ENCODE results near the gene TYW1B.
"Not testable (repeated sequence)": the region's sequence is repeated elsewhere in the genome, so short reads cannot be mapped to it uniquely, and the experiment has no call there.

The TYW1B gene

DNA sequence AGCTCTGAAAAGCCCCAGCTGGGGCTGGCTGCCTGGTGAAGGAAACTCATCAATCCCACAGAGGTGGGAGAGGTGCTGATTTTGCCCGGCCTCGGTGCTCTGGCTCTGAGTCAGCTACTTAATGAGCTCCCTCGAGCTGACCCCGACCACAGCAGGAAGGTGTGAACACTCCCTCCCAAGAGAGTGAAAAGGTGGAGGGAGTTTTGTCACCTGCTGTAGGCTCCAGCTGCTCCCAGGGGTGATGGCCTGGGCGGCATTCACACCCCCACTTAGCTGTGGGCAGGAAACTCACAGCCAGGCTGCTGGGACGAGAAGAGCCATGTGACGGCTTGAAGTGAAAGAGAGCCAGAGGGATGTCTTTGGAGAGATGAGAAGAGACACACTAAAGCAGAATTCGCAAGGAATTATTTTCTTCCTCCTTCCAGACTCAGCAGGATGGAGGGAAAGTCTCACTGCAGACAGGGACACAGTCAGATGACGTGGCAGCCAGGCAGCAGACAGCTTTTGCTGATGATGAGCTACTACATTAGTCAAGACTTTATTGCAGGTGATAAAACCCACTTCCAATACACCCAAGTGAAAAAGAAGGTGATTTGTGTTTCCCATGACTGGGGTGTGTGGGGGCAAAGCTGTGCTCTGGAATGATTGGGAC is 281.3 kb downstream of the TYW1B start:
- not testable (repeated sequence) for DNase-seq

DNA sequence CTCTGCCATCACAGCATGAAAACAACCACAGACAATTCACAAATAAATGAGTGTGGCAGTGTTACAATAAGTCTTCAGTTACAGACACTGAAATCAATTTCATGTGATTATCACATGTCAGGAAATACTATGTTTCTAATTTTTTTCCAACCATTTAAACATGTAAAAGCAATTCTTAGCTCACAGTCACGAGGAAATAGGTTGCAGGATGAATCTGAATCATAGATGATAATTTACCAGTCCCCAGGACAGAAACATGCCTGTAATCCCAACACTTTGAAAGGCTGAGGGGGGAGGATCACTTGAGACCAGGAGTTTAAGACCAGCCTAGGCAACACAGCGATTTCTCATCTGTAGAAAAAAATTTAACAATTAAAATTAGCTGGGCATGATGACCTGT is 283.5 kb downstream of the TYW1B start:
- not testable (repeated sequence) for DNase-seq

DNA sequence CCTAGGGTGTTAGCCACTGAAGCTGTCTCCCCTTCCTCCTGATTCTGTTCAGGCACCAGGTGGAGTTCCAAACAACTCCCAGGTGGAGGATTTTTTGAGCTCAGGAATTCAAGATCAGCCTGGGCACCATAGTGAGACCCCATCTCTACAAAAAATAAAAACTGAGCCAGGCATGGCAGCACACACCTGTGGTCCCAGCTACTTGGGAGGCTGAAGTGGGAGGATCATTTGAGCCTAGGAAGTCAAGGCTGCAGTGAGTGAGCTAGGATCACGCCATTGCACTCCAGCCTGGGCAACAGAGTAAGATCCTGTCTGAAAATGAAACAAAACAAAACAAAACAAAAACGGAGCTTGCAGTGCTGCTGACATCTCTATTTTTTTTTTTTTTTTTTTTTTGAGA is 287.1 kb downstream of the TYW1B start:
- no peak for DNase-seq

DNA sequence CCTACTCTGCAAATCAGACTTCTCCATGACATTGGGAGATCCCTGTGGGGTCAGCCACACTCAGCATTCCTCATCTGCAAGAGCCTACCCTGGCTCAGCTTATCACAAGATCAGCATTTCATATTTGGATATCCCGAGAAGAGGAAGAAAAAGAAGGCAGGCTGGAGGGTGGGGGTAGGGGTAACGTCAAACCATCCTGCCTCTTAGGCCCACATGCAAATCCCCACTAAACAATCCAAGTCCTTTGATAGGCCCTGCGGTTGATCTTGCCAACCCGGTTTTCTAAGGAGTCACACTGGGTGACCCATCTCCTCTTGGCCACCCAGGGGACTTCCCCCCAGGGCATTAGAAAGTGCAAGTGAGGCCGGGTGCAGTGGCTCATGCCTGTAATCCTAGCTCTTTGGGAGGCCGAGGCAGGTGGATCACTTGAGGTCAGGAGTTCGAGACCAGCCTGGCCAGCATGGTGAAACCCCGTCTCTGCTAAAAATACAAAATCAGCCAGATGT is 287.8 kb downstream of the TYW1B start:
- DNase-seq, result no peak

DNA sequence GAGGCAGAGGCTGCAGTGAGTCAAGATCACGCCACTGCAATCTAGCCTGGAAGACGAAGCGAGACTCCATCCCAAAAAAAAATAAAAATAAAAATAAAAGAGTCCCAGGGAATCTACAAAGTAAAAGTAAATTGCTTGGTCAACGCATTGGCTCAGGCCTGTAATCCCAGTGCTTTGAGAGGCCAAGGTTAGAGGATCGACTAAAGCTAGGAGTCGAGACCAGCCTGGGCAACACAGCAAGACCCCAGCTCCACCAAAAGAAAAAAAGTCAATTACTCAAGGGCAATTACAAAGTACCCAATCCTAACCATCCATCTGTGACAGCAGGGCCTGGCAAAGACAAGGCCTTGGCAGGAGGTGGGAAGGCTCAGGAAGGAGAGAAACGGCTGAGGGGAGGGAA is 288.3 kb downstream of the TYW1B start:
- no peak for DNase-seq

DNA sequence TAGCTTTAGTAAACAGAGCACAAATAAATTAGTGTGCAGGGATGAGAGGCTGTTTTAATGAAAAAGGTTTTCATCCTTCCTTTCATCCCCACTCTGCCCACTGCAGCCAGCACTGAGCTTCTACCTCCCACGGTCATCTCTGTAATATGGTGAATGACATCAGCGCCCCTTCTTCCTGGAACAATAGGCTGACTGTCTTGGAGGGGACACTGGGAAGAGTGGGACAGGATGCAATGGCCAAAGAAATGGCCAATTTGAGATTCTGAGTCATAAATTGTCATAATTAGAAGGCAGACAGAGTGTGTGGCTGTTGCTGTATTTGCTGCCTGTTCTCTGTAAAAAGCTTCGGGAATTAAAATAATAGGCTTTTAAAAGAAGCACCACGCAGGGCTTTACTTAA is 289.1 kb downstream of the TYW1B start:
- no peak for DNase-seq

DNA sequence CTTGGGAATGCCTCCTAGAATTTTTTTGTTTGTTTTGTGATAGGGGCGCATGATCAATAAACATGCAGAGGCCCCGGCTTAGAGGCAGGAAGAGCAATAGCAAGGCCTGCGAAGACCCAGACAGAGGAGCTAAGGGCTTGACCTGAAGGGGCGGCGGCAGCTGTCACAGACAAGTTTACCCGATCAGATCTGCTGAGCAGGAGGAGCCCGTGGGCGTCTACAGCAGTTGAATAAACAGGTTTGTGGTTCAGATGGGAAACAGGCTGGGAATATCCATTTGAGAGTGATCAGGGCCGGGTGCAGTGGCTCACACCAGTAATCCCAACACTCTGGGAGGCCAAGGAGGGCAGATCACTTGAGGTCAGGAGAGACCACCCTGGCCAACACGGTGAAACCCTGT is 289.9 kb downstream of the TYW1B start:
- no peak for DNase-seq

DNA sequence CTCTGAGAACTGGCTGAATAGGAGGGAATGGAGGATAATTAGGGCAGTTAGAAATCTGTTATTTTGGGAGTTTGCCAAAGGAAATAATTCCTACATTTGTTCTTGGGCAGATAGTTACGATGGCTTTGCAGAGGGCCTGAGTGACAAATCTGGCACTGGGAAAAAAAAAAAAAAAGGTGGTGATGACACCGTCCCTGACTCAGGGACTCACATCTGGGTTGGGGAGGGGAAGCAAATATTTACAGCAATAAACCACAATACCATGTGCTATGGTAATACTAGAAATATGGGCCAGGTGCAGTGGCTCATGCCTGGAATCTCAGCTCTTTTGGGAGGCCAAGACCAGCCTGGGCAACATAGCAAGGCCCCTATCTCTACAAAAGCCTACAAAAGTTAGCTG is 292.0 kb downstream of the TYW1B start:
- DNase-seq, result peak; percentile 16

DNA sequence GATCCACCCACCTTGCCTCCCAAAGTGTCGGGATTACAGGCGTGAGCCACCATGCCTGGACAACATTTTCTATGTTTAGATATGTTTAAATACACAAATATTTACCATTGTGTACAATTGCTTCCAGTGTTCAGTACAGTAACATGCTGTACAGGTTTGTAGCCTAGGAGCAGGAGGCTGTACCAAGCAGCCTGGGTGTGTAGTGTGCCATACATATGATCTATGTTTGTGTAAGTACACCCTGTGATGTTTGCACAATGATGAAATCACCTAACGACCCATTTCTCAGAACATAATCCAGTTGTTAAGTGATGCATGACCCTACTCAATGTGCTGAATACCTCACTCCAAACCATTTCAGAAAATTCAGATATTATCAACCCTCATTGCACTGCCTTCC is 297.0 kb downstream of the TYW1B start:
- not testable (repeated sequence) for DNase-seq

All from NCI-H748 treated with DMSO at 0.1 percent for 48 hours (cell line).